GM12878 (cell line): Measurements from ENCODE around the gene JMJD6. TPM values are rescaled to one million over a fixed set of nuclear protein-coding genes. Genes with fewer than 3 reads are reported as not detected.
A peak's percentile ranks its signal among the peaks of the same experiment; 100 is the strongest.

Experiments
- BCLAF1 ChIP-seq: fragments of 450-650 bp; IDR thresholded peaks from 2 replicates; pipeline ENCODE4 v1.6.1; 2017; ENCODE audit warnings: antibody characterized with exemption, mild to moderate bottlenecking, moderate library complexity
- BHLHE40 ChIP-seq, 2 experiments: fragments of 450-650 bp in 1 of 2; IDR thresholded peaks; 2 replicates each; pipeline ENCODE4 v1.6.1; 2011 to 2017; ENCODE audit warnings: low read depth in 2 of 2, borderline replicate concordance in 1 of 2, improper control_type of control experiment in 1 of 2, low read length in 1 of 2, mild to moderate bottlenecking in 1 of 2
- CEBPZ ChIP-seq: fragments of 150-350 bp; IDR thresholded peaks from 2 replicates; pipeline ENCODE4 v1.6.1; 2016; ENCODE audit warnings: low read depth, low read length
- CHD4 ChIP-seq: fragments of 200-600 bp; sonication (generic); IDR thresholded peaks from 2 replicates; pipeline ENCODE4 v1.6.1; 2016; ENCODE audit warnings: mild to moderate bottlenecking
- CREB1 ChIP-seq: IDR thresholded peaks from 2 replicates; pipeline ENCODE4 v1.6.1; 2012; ENCODE audit warnings: low read depth, mild to moderate bottlenecking, inconsistent platforms
- CREM ChIP-seq: IDR thresholded peaks from 2 replicates; pipeline ENCODE4 v1.6.1; 2014; ENCODE audit warnings: antibody characterized with exemption, low read depth
- ELK1 ChIP-seq: IDR thresholded peaks from 2 replicates; pipeline ENCODE4 v1.6.1; 2012; ENCODE audit warnings: low read depth, low read length, improper control_type of control experiment
- ETV6 ChIP-seq, 2 experiments: fragments of 450-650 bp in 1 of 2; IDR thresholded peaks in 1 of 2; conservative IDR thresholded peaks in 1 of 2; 2 replicates each; pipeline ENCODE4 v1.6.1; 2014; ENCODE audit warnings: antibody characterized with exemption in 1 of 2, borderline replicate concordance in 1 of 2, low read depth in 1 of 2, mild to moderate bottlenecking in 1 of 2, moderate library complexity in 1 of 2
- KLF5 ChIP-seq: fragments of 450-650 bp; IDR thresholded peaks from 2 replicates; pipeline ENCODE4 v1.6.1; 2014; ENCODE audit warnings: mild to moderate bottlenecking; ENCODE audit not compliant: partially characterized antibody
- MTA3 ChIP-seq: IDR thresholded peaks from 2 replicates; pipeline ENCODE4 v1.6.1; 2012; ENCODE audit warnings: low read length, inconsistent platforms, borderline replicate concordance
- MYC ChIP-seq: IDR thresholded peaks from 2 replicates; pipeline ENCODE4 v1.6.1; 2011; ENCODE audit warnings: mild to moderate bottlenecking, low read length, moderate library complexity, inconsistent platforms; ENCODE audit not compliant: insufficient read depth, insufficient replicate concordance, insufficient read length, severe bottlenecking
- NRF1 ChIP-seq: conservative IDR thresholded peaks from 2 replicates; pipeline ENCODE4 v1.6.1; 2011; ENCODE audit warnings: mild to moderate bottlenecking, low read depth, low read length, improper control_type of control experiment
- POLR2AphosphoS2 ChIP-seq: IDR thresholded peaks from 2 replicates; pipeline ENCODE4 v1.6.1; 2011; ENCODE audit warnings: low read depth, mild to moderate bottlenecking, low read length, improper control_type of control experiment, moderate library complexity
- SIN3A ChIP-seq: IDR thresholded peaks from 2 replicates; pipeline ENCODE4 v1.6.1; 2012; ENCODE audit warnings: low read depth, low read length, improper control_type of control experiment
- SMARCA5 ChIP-seq: fragments of 450-650 bp; IDR thresholded peaks from 2 replicates; pipeline ENCODE4 v1.6.1; 2017; ENCODE audit warnings: mild to moderate bottlenecking
- WRNIP1 ChIP-seq: IDR thresholded peaks from 2 replicates; pipeline ENCODE4 v1.6.1; 2011; ENCODE audit warnings: low read depth, low read length, improper control_type of control experiment, borderline replicate concordance
- ZNF384 ChIP-seq: IDR thresholded peaks from 2 replicates; pipeline ENCODE4 v1.6.1; 2012; ENCODE audit warnings: low read depth, mild to moderate bottlenecking, low read length, improper control_type of control experiment, borderline replicate concordance
- ZSCAN29 ChIP-seq: fragments of 450-650 bp; IDR thresholded peaks from 2 replicates; pipeline ENCODE4 v1.6.1; 2017; ENCODE audit warnings: mild to moderate bottlenecking, moderate library complexity
- polyA plus RNA-seq, 11 experiments: library from polyadenylated mRNA; depleted of rRNA in 4 of 11; unstranded in 6 of 11; stranded (reverse) in 5 of 11; fragments of >200 nt; fragmentation: Nextera tagmentation in 4 of 11; fragmentation: Illumina TruSeq in 1 of 11; extraction: Ambion mirVana in 4 of 11; extraction: Trizol in 1 of 11; gene quantifications; 1 replicate in 1 of 11; 2 replicates in 10 of 11; pipeline versions ENCODE4 v1.2.1 to v1.2.3, GENCODE V29; 2011 to 2016; ENCODE audit warnings: inconsistent platforms in 2 of 11, missing spikeins in 2 of 11, low read depth in 1 of 11
- total RNA-seq, 4 experiments: library from RNA; depleted of rRNA in 3 of 4; stranded (reverse); fragments of >200 nt in 3 of 4; fragmentation: Illumina TruSeq in 1 of 4; extraction: Trizol in 1 of 4; gene quantifications; 2 replicates each; pipeline versions ENCODE4 v1.2.1 to v1.2.3, GENCODE V29; 2013 to 2021
- TF ChIP-seq, protein P1 (sequence below): fragments of 450-650 bp; IDR thresholded peaks from 2 replicates; pipeline ENCODE4 v1.6.1; 2017; ENCODE audit warnings: low read depth, mild to moderate bottlenecking, moderate library complexity
- TF ChIP-seq, protein P2 (sequence below): IDR thresholded peaks from 2 replicates; pipeline ENCODE4 v1.6.1; 2011; ENCODE audit warnings: borderline replicate concordance, low read depth, mild to moderate bottlenecking, moderate library complexity, mixed read lengths, low read length; ENCODE audit not compliant: insufficient read depth; ENCODE audit errors: extremely low read length

The JMJD6 gene
- total and polyA plus RNA-seq, 10 of the 15 experiments (the other 5 are each of a cell fraction or from before 2014, with no cell fraction given), result 1.2 to 36.0 (median 22.2) TPM

- TF ChIP-seq CEBPZ, result no peak
- no peak for TF ChIP-seq NRF1
- no peak for TF ChIP-seq MTA3
- no peak for TF ChIP-seq ZNF384
- no peak for TF ChIP-seq MYC
- TF ChIP-seq SIN3A, result peak; percentile 79; the same call in 1 of the 2 replicates
- no peak for TF ChIP-seq WRNIP1
- no peak for TF ChIP-seq BCLAF1
- no peak for TF ChIP-seq ELK1
- TF ChIP-seq SMARCA5, result peak; percentile 63; the same call in 1 of the 2 replicates
- 0 out of 2 replicates have a peak, but pooled peaks have one; percentile 29 for TF ChIP-seq POLR2AphosphoS2
- no peak for TF ChIP-seq ETV6 (conservative IDR thresholded peaks at IDR 0.05 in 1 of 2, IDR thresholded peaks at IDR 0.05 in 1 of 2; ENCODE audit: borderline replicate concordance in 1 of 2, low read depth in 1 of 2)
- TF ChIP-seq, protein P1, sequence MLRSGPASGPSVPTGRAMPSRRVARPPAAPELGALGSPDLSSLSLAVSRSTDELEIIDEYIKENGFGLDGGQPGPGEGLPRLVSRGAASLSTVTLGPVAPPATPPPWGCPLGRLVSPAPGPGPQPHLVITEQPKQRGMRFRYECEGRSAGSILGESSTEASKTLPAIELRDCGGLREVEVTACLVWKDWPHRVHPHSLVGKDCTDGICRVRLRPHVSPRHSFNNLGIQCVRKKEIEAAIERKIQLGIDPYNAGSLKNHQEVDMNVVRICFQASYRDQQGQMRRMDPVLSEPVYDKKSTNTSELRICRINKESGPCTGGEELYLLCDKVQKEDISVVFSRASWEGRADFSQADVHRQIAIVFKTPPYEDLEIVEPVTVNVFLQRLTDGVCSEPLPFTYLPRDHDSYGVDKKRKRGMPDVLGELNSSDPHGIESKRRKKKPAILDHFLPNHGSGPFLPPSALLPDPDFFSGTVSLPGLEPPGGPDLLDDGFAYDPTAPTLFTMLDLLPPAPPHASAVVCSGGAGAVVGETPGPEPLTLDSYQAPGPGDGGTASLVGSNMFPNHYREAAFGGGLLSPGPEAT, result no peak
- no peak for TF ChIP-seq KLF5
- peak; percentile 96 for TF ChIP-seq CREM
- no peak for TF ChIP-seq BHLHE40 (IDR thresholded peaks at IDR 0.05; ENCODE audit: borderline replicate concordance in 1 of 2, low read depth in 2 of 2, low read length in 1 of 2)
- TF ChIP-seq CHD4, result no peak
- peak; percentile 95 for TF ChIP-seq CREB1
- TF ChIP-seq ZSCAN29, result no peak
- TF ChIP-seq, protein P2, sequence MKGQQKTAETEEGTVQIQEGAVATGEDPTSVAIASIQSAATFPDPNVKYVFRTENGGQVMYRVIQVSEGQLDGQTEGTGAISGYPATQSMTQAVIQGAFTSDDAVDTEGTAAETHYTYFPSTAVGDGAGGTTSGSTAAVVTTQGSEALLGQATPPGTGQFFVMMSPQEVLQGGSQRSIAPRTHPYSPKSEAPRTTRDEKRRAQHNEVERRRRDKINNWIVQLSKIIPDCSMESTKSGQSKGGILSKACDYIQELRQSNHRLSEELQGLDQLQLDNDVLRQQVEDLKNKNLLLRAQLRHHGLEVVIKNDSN, result no peak
These were observed at the start of gene JMJD6 (continued) for GRCh38 chr17:76726231-76726775.
